GM19328 (cell line): ENCODE data around the gene TMEM183A.
"Not testable (repeated sequence)": the region's sequence is repeated elsewhere in the genome, so short reads cannot be mapped to it uniquely, and the experiment has no call there.

Source experiments
- ATAC-seq: cut with Tn5 transposase; IDR thresholded peaks from one replicate; pipeline ENCODE4 v1.9.1; 2021; ENCODE audit warnings: mild to moderate bottlenecking, moderate library complexity; ENCODE audit not compliant: unreplicated experiment

Gene TMEM183A

GRCh38 chr1:203006948-203007871, at the start of gene TMEM183A:
Gene TMEM183A, plus strand, starts transcription at chr1:203007374. Its CDS starts 92 bp downstream, at chr1:203007466.
- ATAC-seq: peak; percentile 86

- peak; percentile 97 for ATAC-seq
Measured at GRCh38 chr1:202957733-202958543, 49.2 kb upstream of the TMEM183A start, which contains the start of gene ADIPOR1. Gene ADIPOR1, minus strand, starts transcription at chr1:202958312. Its CDS starts 7,242 bp downstream, at chr1:202951070.

- no peak for ATAC-seq
Measured at GRCh38 chr1:202958544-202959275, 48.5 kb upstream of the TMEM183A start.

- no peak for ATAC-seq
Measured at GRCh38 chr1:202959276-202959620, 47.9 kb upstream of the TMEM183A start.

- no peak for ATAC-seq
Measured at GRCh38 chr1:202961220-202961880, 45.8 kb upstream of the TMEM183A start.

- ATAC-seq: no peak
Measured at GRCh38 chr1:202964791-202965410, 42.3 kb upstream of the TMEM183A start.

GRCh38 chr1:202965422-202965821, 41.8 kb upstream of the TMEM183A start:
- ATAC-seq: no peak

GRCh38 chr1:202966006-202966898, 40.9 kb upstream of the TMEM183A start:
- ATAC-seq: no peak

GRCh38 chr1:202967684-202968281, 39.4 kb upstream of the TMEM183A start:
- no peak for ATAC-seq

- ATAC-seq: no peak
Measured at GRCh38 chr1:202968351-202968750, 38.8 kb upstream of the TMEM183A start.

GRCh38 chr1:202968895-202969295, 38.3 kb upstream of the TMEM183A start:
- no peak for ATAC-seq

- ATAC-seq: no peak
Measured at GRCh38 chr1:202972046-202972445, 35.1 kb upstream of the TMEM183A start.

- ATAC-seq: no peak
Measured at GRCh38 chr1:202974856-202975255, 32.3 kb upstream of the TMEM183A start.

- no peak for ATAC-seq
Measured at GRCh38 chr1:202976633-202977032, 30.5 kb upstream of the TMEM183A start.

- ATAC-seq: no peak
Measured at GRCh38 chr1:202979459-202979858, 27.7 kb upstream of the TMEM183A start.

GRCh38 chr1:202981939-202982338, 25.2 kb upstream of the TMEM183A start:
- ATAC-seq: no peak

- ATAC-seq: no peak
Measured at GRCh38 chr1:202982715-202983430, 24.3 kb upstream of the TMEM183A start.

GRCh38 chr1:202986120-202986519, 21.1 kb upstream of the TMEM183A start:
- not testable (repeated sequence) for ATAC-seq
